Neural progenitor cell (in vitro differentiated cells): ENCODE measurements around the gene ALG12. TPM values are rescaled to one million over a fixed set of nuclear protein-coding genes. Genes with fewer than 3 reads are reported as not detected.

ENCODE experiments used
- DNase-seq: peaks from one replicate; pipeline ENCODE4 v3.0.0-alpha.2; 2016; ENCODE audit warnings: low spot score
- H2AFZ ChIP-seq: fragments of 200-600 bp; sonication (generic); replicated peaks from 2 replicates; pipeline ENCODE4 v1.6.1; 2016; ENCODE audit warnings: antibody characterized with exemption
- H3F3A ChIP-seq: fragments of 200-600 bp; sonication (generic); 2 replicates; pipeline ENCODE4 v1.6.1; 2016; ENCODE audit warnings: antibody characterized with exemption, low read depth
- H3K27ac ChIP-seq: fragments of 200-600 bp; sonication (generic); 2 replicates; pipeline ENCODE4 v1.5.1; 2016; ENCODE audit warnings: mild to moderate bottlenecking
- H3K27me3 ChIP-seq: fragments of 200-600 bp; sonication (generic); 2 replicates; pipeline ENCODE4 v1.6.1; 2016; ENCODE audit warnings: mild to moderate bottlenecking, moderate library complexity
- H3K36me3 ChIP-seq: fragments of 200-600 bp; sonication (generic); 2 replicates; pipeline ENCODE4 v1.5.1; 2016
- H3K4me1 ChIP-seq: fragments of 200-600 bp; sonication (generic); 2 replicates; pipeline ENCODE4 v1.6.1; 2016; ENCODE audit warnings: mixed run types
- H3K4me2 ChIP-seq: fragments of 200-600 bp; sonication (generic); 2 replicates; pipeline ENCODE4 v1.6.1; 2016
- H3K4me3 ChIP-seq: fragments of 200-600 bp; sonication (generic); 2 replicates; pipeline ENCODE4 v1.5.1; 2016
- H3K79me2 ChIP-seq: fragments of 200-600 bp; sonication (generic); 2 replicates; pipeline ENCODE4 v1.6.1; 2016; ENCODE audit warnings: low read depth
- H3K9ac ChIP-seq: fragments of 200-600 bp; sonication (generic); 2 replicates; pipeline ENCODE4 v1.6.1; 2016
- H3K9me3 ChIP-seq: fragments of 200-600 bp; sonication (generic); 2 replicates; pipeline ENCODE4 v1.5.1; 2016; ENCODE audit warnings: low read depth
- H4K20me1 ChIP-seq: fragments of 200-600 bp; sonication (generic); 2 replicates; pipeline ENCODE4 v1.6.1; 2016; ENCODE audit warnings: low read depth
- H3K27ac Mint-ChIP-seq: 3 replicates; pipeline ENCODE4 v1.8.0; 2021; ENCODE audit warnings: mixed read lengths
- H3K27me3 Mint-ChIP-seq: 2 replicates; pipeline ENCODE4 v1.8.0; 2022; ENCODE audit warnings: low read depth, mild to moderate bottlenecking, inconsistent platforms, moderate library complexity, mixed read lengths; ENCODE audit not compliant: insufficient read depth
- H3K36me3 Mint-ChIP-seq: 3 replicates; pipeline ENCODE4 v1.8.0; 2021; ENCODE audit warnings: mixed read lengths
- H3K4me1 Mint-ChIP-seq: 3 replicates; pipeline ENCODE4 v1.8.0; 2021; ENCODE audit warnings: mixed read lengths
- H3K4me3 Mint-ChIP-seq: 3 replicates; pipeline ENCODE4 v1.8.0; 2021; ENCODE audit warnings: mild to moderate bottlenecking, moderate library complexity, mixed read lengths
- H3K9me3 Mint-ChIP-seq: 3 replicates; pipeline ENCODE4 v1.8.0; 2020; ENCODE audit warnings: mixed read lengths
- CTCF ChIP-seq: fragments of 200-600 bp; sonication (generic); IDR thresholded peaks from 2 replicates; pipeline ENCODE4 v1.5.1; 2017; ENCODE audit warnings: antibody characterized with exemption, mild to moderate bottlenecking
- EZH2 ChIP-seq: fragments of 200-600 bp; sonication (generic); IDR thresholded peaks from 2 replicates; pipeline ENCODE4 v1.6.1; 2017; ENCODE audit warnings: antibody characterized with exemption, mild to moderate bottlenecking, moderate library complexity
- EZH2phosphoT487 ChIP-seq: fragments of 200-600 bp; sonication (generic); IDR thresholded peaks from 2 replicates; pipeline ENCODE4 v1.6.1; 2017; ENCODE audit warnings: antibody characterized with exemption
- total RNA-seq: library from RNA; depleted of rRNA; stranded (reverse); fragments of >200 nt; gene quantifications from 2 replicates; pipeline ENCODE4 v1.2.3, GENCODE V29; 2015; ENCODE audit warnings: low replicate concordance

The ALG12 gene
- total RNA-seq, 1 donor from 2014 or later, result 4.9 TPM

- Histone ChIP-seq H4K20me1 (peaks cover 2% of the 10 kb centered on the region), H3K36me3 (peaks cover 7% of the 10 kb centered on the region), H3K4me1 (no peaks in the 10 kb centered on the region), H3K4me3 (no peak overlapping the region), H3K4me2 (no peak overlapping the region), H3K9me3 (peaks cover 4% of the 10 kb centered on the region), H2AFZ (no peak overlapping the region), H3K27me3 (no peaks in the 10 kb centered on the region), H3K9ac (no peak overlapping the region), H3K27ac (no peak overlapping the region), H3F3A (peaks cover 3% of the 10 kb centered on the region), H3K79me2 (peaks cover 99% of the 10 kb centered on the region)
- DNase-seq, result no peak
- H3K4me1 Mint-ChIP-seq, result no peaks in the 10 kb centered on the region
- no peak for TF ChIP-seq CTCF
- no peak for TF ChIP-seq EZH2phosphoT487
- no peak for TF ChIP-seq EZH2
- no peak overlapping the region for H3K4me3 Mint-ChIP-seq
- no peaks in the 10 kb centered on the region for H3K27me3 Mint-ChIP-seq
- H3K36me3 Mint-ChIP-seq, result peaks cover 66% of the 10 kb centered on the region
- H3K27ac Mint-ChIP-seq, result no peak overlapping the region
- peaks cover 74% of the 10 kb centered on the region for H3K9me3 Mint-ChIP-seq
Observed at GRCh38 chr22:49867303-49868265, 50.7 kb downstream of the ALG12 start.

GRCh38 chr22:49866646-49867045 is 51.6 kb downstream of the ALG12 start:
- peaks cover 3% of the 10 kb centered on the region for H3F3A ChIP-seq
- Mint-ChIP-seq H3K4me3 (no peak overlapping the region), H3K36me3 (peaks cover 68% of the 10 kb centered on the region), H3K27me3 (no peaks in the 10 kb centered on the region), H3K4me1 (no peaks in the 10 kb centered on the region), H3K9me3 (peaks cover 74% of the 10 kb centered on the region), H3K27ac (no peak overlapping the region)
- no peak overlapping the region for H3K4me2 ChIP-seq
- H4K20me1 ChIP-seq, result peaks cover 10% of the 10 kb centered on the region
- H3K9me3 ChIP-seq, result peaks cover 4% of the 10 kb centered on the region
- no peaks in the 10 kb centered on the region for H3K4me1 ChIP-seq
- peaks cover 99% of the 10 kb centered on the region for H3K79me2 ChIP-seq
- H3K36me3 ChIP-seq, result peaks cover 7% of the 10 kb centered on the region
- H3K4me3 ChIP-seq, result no peak overlapping the region
- H3K27ac ChIP-seq, result no peak overlapping the region
- DNase-seq, result no peak
- no peak overlapping the region for H2AFZ ChIP-seq
- no peak overlapping the region for H3K9ac ChIP-seq
- no peaks in the 10 kb centered on the region for H3K27me3 ChIP-seq
- TF ChIP-seq EZH2 (no peak), EZH2phosphoT487 (no peak), CTCF (no peak)

- no peak overlapping the region for H3K4me3 Mint-ChIP-seq
- TF ChIP-seq CTCF, result no peak
- no peak for TF ChIP-seq EZH2
- TF ChIP-seq EZH2phosphoT487, result no peak
- H4K20me1 ChIP-seq, result peaks cover 15% of the 10 kb centered on the region
- DNase-seq, result no peak
- no peaks in the 10 kb centered on the region for H3K4me1 Mint-ChIP-seq
- peaks cover 7% of the 10 kb centered on the region for H3K36me3 ChIP-seq
- no peak overlapping the region for H3K4me2 ChIP-seq
- H3F3A ChIP-seq, result peaks cover 3% of the 10 kb centered on the region
- H3K27me3 ChIP-seq, result no peaks in the 10 kb centered on the region
- H3K36me3 Mint-ChIP-seq, result peaks cover 69% of the 10 kb centered on the region
- peaks cover 99% of the 10 kb centered on the region for H3K79me2 ChIP-seq
- no peak overlapping the region for H3K4me3 ChIP-seq
- no peaks in the 10 kb centered on the region for H3K4me1 ChIP-seq
- H3K27ac ChIP-seq, result no peak overlapping the region
- H3K9me3 ChIP-seq, result peaks cover 4% of the 10 kb centered on the region
- H3K27me3 Mint-ChIP-seq, result no peaks in the 10 kb centered on the region
- H3K27ac Mint-ChIP-seq, result no peak overlapping the region
- peaks cover 75% of the 10 kb centered on the region for H3K9me3 Mint-ChIP-seq
- no peak overlapping the region for H3K9ac ChIP-seq
- H2AFZ ChIP-seq, result no peak overlapping the region
Observed at GRCh38 chr22:49866134-49866533, 52.1 kb downstream of the ALG12 start.
